RWPE1 (cell line): ENCODE data around the gene DDX10.
A peak's percentile ranks its signal among the peaks of the same experiment; 100 is the strongest.
"Not testable (repeated sequence)": the region's sequence is repeated elsewhere in the genome, so short reads cannot be mapped to it uniquely, and the experiment has no call there.

Experiments
- CTCF ChIA-PET: fragments of 350-600 bp; sonication (Branson Sonifier 250); formaldehyde crosslinking; extraction: SDS; loops from one replicate; lab custom pipeline; 2021; lab: Yijun Ruan, JAX
- POLR2A ChIA-PET: fragments of 400-600 bp; formaldehyde crosslinking; extraction: SDS; loops from one replicate; lab custom pipeline; 2020; ENCODE audit warnings: antibody characterized with exemption; ENCODE audit not compliant: low non-redundant PET; lab: Yijun Ruan, JAX
- DNase-seq: peaks from one replicate; pipeline ENCODE4 v3.0.0; 2012; ENCODE audit warnings: low spot score
- H3K27ac ChIP-seq: fragments of 450-650 bp; 2 replicates; pipeline ENCODE4 v1.5.1; 2017
- TF ChIP-seq, protein P1 (sequence below): fragments of 450-650 bp; conservative IDR thresholded peaks from 2 replicates; pipeline ENCODE4 v1.5.1; 2017; ENCODE audit warnings: low read depth, mild to moderate bottlenecking

The DDX10 gene

DNA sequence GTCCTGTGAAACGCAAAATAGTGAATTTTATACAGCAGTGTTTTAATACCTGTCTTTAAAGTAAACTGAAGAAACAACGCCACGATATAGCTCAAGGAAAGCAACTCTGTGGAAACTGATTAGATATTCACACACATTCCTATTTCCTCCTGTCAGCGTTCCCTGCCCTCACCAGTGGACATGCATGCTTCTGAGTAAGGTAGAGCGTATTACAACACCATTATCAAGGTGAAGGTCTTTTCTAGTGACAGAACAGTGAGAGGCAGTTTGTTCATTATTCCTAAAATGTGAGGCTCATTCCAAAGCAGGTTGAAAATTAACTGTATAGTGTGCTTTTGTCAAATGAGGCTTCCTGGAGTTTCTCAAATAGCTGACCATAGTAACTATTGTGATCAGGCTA, 153.1 kb downstream of the DDX10 start:
- no peak for DNase-seq
- CTCF ChIA-PET = interaction anchor here (0.5 kb wide), 1 partner anchor 120 kb away, joined by 5 read pairs; no protein-coding TSS in a partner anchor
- TF ChIP-seq, protein P1, sequence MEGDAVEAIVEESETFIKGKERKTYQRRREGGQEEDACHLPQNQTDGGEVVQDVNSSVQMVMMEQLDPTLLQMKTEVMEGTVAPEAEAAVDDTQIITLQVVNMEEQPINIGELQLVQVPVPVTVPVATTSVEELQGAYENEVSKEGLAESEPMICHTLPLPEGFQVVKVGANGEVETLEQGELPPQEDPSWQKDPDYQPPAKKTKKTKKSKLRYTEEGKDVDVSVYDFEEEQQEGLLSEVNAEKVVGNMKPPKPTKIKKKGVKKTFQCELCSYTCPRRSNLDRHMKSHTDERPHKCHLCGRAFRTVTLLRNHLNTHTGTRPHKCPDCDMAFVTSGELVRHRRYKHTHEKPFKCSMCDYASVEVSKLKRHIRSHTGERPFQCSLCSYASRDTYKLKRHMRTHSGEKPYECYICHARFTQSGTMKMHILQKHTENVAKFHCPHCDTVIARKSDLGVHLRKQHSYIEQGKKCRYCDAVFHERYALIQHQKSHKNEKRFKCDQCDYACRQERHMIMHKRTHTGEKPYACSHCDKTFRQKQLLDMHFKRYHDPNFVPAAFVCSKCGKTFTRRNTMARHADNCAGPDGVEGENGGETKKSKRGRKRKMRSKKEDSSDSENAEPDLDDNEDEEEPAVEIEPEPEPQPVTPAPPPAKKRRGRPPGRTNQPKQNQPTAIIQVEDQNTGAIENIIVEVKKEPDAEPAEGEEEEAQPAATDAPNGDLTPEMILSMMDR = no peak
- no peak overlapping the region for H3K27ac ChIP-seq
- POLR2A ChIA-PET = no interaction called here

DNA sequence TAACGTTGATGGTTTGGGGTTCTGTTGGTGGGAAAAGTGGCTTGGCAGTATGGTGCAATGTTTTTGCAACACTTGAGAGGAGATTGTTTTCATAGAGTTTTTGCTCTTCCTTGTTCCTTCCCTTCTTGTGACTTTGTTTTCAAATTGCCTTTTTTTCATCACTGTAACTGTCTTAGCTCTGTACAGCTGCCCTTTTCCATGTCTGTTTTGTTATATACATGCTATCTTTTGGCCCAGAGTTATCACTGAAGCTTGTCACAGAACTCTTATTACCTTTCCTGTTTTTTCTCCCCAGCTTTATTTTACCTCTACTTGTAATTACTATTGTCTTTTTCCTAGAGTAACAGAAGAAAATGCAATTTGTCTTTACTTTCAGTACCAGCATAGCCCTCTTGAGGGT, 154.1 kb downstream of the DDX10 start:
- DNase-seq = no peak
- TF ChIP-seq, protein P1 = no peak
- POLR2A ChIA-PET = no interaction called here
- CTCF ChIA-PET = interaction anchor here (0.7 kb wide), 1 partner anchor 222 kb away, joined by 5 read pairs; no protein-coding TSS in a partner anchor
- no peak overlapping the region for H3K27ac ChIP-seq

DNA sequence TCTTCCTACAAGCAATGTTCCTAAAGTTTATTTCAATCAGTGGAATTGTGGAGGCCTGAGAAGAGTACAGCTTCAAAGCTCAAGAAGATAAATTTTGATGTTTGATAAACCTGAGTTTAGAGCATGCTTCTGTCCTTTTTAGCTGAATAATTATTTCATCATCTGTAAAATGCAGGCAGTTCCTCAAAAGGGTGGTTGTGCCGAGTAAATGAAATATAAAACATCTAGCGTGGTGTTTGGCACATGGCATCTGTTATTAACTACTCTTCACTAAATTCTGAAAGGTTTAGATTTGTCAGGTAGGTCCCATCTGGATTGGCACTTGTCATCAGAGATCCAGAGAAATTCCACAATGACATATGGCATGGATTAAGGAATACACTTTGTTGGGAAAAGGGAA, 155.1 kb downstream of the DDX10 start:
- no peak for DNase-seq
- H3K27ac ChIP-seq = no peak overlapping the region
- ChIA-PET CTCF (interaction anchor here (0.6 kb wide), 1 partner anchor 254 kb away, joined by 7 read pairs; no protein-coding TSS in a partner anchor), POLR2A (no interaction called here)
- TF ChIP-seq, protein P1 = no peak

DNA sequence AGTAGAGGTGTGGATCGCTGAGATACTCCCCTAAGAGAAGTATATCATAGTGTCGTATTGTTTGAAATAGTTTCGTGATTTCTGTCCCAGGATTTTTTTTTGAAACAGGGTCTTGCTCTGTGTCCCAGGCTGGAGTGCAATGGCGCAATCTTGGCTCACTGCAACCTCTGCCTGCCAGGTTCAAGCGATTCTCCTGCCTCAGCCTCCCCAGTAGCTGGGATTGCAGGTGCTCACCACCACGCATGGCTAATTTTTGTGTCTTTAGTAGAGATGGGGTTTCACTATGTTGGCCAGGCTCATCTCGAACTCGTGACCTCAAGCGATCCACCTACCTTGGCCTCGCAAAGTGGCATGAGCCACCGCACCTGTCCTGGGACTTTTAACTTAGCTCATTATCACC, 159.1 kb downstream of the DDX10 start:
- POLR2A ChIA-PET, H3K27ac ChIP-seq, DNase-seq: not testable (repeated sequence)
- CTCF ChIA-PET = interaction anchor here (1.1 kb wide), 1 partner anchor 9 kb away, joined by 5 read pairs; no protein-coding TSS in a partner anchor

DNA sequence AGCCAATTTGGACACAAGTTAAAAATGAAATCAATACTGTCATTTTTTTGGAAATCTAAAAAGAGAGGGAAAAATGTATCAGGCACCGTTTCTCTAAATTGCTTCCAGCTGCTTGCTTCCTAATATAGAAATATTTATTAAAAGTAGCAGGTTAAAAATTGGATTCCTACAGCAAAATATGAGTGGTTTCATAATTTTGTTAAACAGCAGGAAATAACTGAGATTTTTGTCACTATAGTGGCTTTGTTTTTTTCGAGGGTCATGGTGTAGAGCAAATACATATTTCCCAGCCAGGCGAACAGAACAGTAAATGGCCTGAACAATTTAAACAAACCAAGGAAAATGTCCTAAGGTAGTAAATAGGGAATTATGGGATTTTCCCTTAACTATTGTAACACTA, 159.7 kb downstream of the DDX10 start:
- H3K27ac ChIP-seq = no peak overlapping the region
- POLR2A ChIA-PET = no interaction called here
- TF ChIP-seq, protein P1 = no peak
- no peak for DNase-seq
- CTCF ChIA-PET = interaction anchor here (0.6 to 1.1 kb wide), 2 partner anchors 9 to 328 kb away, joined by 4 to 5 read pairs; no protein-coding TSS in a partner anchor

DNA sequence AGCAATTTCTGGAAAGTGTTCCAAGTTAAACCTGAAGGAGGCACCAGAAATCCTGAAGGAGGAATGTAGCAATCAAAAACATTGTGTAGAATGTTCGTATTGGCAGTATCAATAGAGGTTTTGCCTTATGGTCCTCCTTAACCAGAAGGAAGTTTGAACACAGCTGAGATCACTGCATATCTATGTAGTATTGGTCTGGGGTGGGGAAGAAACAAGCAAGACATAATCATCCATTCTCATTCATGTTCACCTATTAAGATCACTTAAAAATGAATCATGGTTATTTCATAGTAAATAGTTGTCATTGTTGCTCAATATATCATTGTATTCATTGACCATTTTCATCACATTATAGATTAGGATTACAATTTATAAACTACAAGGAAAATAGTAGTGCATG, 160.5 kb downstream of the DDX10 start:
- CTCF ChIA-PET = interaction anchor here (0.6 kb wide), 1 partner anchor 21 kb away, joined by 4 read pairs; no protein-coding TSS in a partner anchor
- peak; percentile 18 for DNase-seq

DNA sequence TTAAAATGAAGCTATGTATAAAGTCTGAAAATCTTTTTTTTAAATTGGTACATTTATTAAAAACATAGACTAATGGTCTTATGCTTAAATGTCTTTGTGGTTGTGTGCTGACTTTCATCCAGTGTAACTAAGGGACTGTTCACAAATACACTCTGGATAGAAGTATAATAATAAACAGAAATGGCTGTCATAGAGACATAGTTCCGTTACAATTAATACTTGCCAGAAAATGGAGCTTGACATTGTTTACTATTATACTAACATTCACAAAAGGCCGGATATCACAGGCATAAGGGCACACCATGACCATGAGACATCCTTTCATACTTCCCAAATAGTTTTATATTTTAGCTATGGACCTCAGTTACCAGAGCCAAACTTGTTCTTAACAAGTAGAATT, 161.3 kb downstream of the DDX10 start:
- ChIA-PET POLR2A (no interaction called here), CTCF (interaction anchor here (0.6 kb wide), 1 partner anchor 20 kb away, joined by 4 read pairs; no protein-coding TSS in a partner anchor)
- TF ChIP-seq, protein P1 = no peak
- no peak for DNase-seq
- no peak overlapping the region for H3K27ac ChIP-seq

More for the DNA sequence above, 160.5 kb downstream of the DDX10 start:
- TF ChIP-seq, protein P1 = no peak
- POLR2A ChIA-PET = no interaction called here
- no peak overlapping the region for H3K27ac ChIP-seq
